Measurements from ENCODE around the gene WFIKKN1.

- TF ChIP-seq CTCF (IDR thresholded peaks at IDR 0.05): no peak
- no peak for TF ChIP-seq POLR2A (IDR thresholded peaks at IDR 0.05)
Measured at GRCh38 chr16:633336-634050, 2.7 kb downstream of the WFIKKN1 start.
